ENCODE results near the gene SLC39A10. TPM values are rescaled to one million over a fixed set of nuclear protein-coding genes. Genes with fewer than 3 reads are reported as not detected.

SLC39A10 gene
- total RNA-seq, 1 donor from 2014 or later: 8.6 TPM

GRCh38 chr2:195652911-195653310 lies 4.1 kb upstream of the SLC39A10 start:
- Histone ChIP-seq H3K4me3 (no peak overlapping the region), H3K9me3 (replicated peaks) (no peaks in the 10 kb centered on the region), H3K36me3 (no peaks in the 10 kb centered on the region), H3K27me3 (ENCODE audit: low read depth) (no peaks in the 10 kb centered on the region), H3K27ac (replicated peaks) (no peak overlapping the region), H3K4me1 (peaks cover 13% of the 10 kb centered on the region)
- no peak for TF ChIP-seq CTCF (IDR thresholded peaks at IDR 0.05; ENCODE audit: borderline replicate concordance)
- intact Hi-C loops (cut with micrococcal nuclease): no loop called here
- DNase-seq: no peak

GRCh38 chr2:195656161-195656858 lies 716 bp upstream of the SLC39A10 start:
- peak overlapping the region; percentile 98 for H3K4me3 ChIP-seq
- H3K9me3 ChIP-seq (replicated peaks): no peaks in the 10 kb centered on the region
- no peaks in the 10 kb centered on the region for H3K27me3 ChIP-seq (ENCODE audit: low read depth)
- intact Hi-C loops (cut with micrococcal nuclease): no loop called here
- no peaks in the 10 kb centered on the region for H3K36me3 ChIP-seq
- DNase-seq: no peak
- H3K27ac ChIP-seq (replicated peaks): peak overlapping the region; percentile 99
- no peak for TF ChIP-seq CTCF (IDR thresholded peaks at IDR 0.05; ENCODE audit: borderline replicate concordance)
- peaks cover 41% of the 10 kb centered on the region for H3K4me1 ChIP-seq

GRCh38 chr2:195657634-195658540 lies 861 bp downstream of the SLC39A10 start:
- intact Hi-C loops (cut with micrococcal nuclease): no loop called here
- no peaks in the 10 kb centered on the region for H3K36me3 ChIP-seq
- peak overlapping the region; percentile 99 for H3K27ac ChIP-seq (replicated peaks)
- H3K4me1 ChIP-seq: peaks cover 42% of the 10 kb centered on the region
- DNase-seq: peak; percentile 53
- no peaks in the 10 kb centered on the region for H3K9me3 ChIP-seq (replicated peaks)
- H3K27me3 ChIP-seq (ENCODE audit: low read depth): no peaks in the 10 kb centered on the region
- TF ChIP-seq CTCF (IDR thresholded peaks at IDR 0.05; ENCODE audit: borderline replicate concordance): no peak
- peak overlapping the region; percentile 98 for H3K4me3 ChIP-seq

- TF ChIP-seq CTCF (IDR thresholded peaks at IDR 0.05; ENCODE audit: borderline replicate concordance): no peak
- intact Hi-C loops (cut with micrococcal nuclease): no loop called here
- H3K4me1 ChIP-seq: peaks cover 45% of the 10 kb centered on the region
- no peak for DNase-seq
- H3K27me3 ChIP-seq (ENCODE audit: low read depth): no peaks in the 10 kb centered on the region
- peak overlapping the region; percentile 98 for H3K4me3 ChIP-seq
- no peaks in the 10 kb centered on the region for H3K36me3 ChIP-seq
- no peaks in the 10 kb centered on the region for H3K9me3 ChIP-seq (replicated peaks)
- H3K27ac ChIP-seq (replicated peaks): peak overlapping the region; percentile 99
These were observed 1.5 kb downstream of the SLC39A10 start for GRCh38 chr2:195658541-195658890.

GRCh38 chr2:195659114-195659513 lies 2.1 kb downstream of the SLC39A10 start:
- intact Hi-C loops (cut with micrococcal nuclease): no loop called here
- H3K4me1 ChIP-seq: peaks cover 45% of the 10 kb centered on the region
- no peak for TF ChIP-seq CTCF (IDR thresholded peaks at IDR 0.05; ENCODE audit: borderline replicate concordance)
- no peaks in the 10 kb centered on the region for H3K36me3 ChIP-seq
- no peaks in the 10 kb centered on the region for H3K9me3 ChIP-seq (replicated peaks)
- no peak for DNase-seq
- H3K4me3 ChIP-seq: peak overlapping the region; percentile 98
- H3K27me3 ChIP-seq (ENCODE audit: low read depth): no peaks in the 10 kb centered on the region
- H3K27ac ChIP-seq (replicated peaks): peak overlapping the region; percentile 99

Data from left ventricle myocardium inferior (tissue), 1 donor.